Measurements from ENCODE around the gene SCAMP5.
A peak's percentile ranks its signal among the peaks of the same experiment; 100 is the strongest.

The SCAMP5 gene

DNA sequence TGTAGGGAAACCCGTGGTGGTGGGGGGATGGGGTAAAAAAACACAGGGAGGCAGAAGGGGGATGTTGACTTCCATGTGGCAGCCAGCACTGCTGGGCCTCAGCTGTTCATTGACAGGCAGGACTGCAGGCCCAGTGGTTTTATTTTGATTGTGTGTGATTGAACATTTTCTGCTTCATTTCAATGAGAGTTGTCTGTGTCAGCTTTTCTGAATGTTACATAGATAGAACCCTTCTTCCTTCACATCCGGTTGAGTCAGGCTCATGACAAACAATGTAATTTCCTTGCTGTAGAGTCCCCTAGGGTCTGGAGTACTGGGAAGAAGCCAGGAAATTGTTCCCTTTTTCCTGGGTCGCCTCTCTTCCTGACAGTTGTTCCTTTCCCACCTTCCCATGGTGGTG is 30.6 kb upstream of the SCAMP5 start:
- DNase-seq: peak; percentile 25
- in situ Hi-C loops (cut with HindIII; ENCODE audit: low pct_ligation_motif_present, low pct_unique_long_range_greater_than_20kb, low sequenced_read_pairs): no loop called here

DNA sequence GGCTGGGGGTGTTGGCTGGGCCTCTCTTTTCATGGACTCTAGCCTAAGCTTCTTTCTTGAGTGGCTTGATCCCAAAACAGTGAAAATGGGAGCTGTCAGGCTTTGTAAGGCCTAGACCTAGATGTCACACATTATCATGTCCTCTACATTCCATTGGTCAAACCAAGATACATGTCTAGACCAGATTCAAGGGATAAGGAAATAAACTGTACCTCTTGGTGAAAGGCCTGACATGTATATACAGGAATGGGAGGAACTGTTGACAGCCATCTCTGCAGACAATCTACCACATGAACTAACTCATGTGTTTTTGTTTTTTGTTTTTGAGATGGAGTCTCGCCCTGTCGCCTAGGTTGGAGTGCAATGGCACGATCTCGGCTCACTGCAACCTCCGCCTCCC is 27.7 kb upstream of the SCAMP5 start:
- no peak for DNase-seq
- in situ Hi-C loops (cut with HindIII; ENCODE audit: low pct_ligation_motif_present, low pct_unique_long_range_greater_than_20kb, low sequenced_read_pairs): no loop called here

DNA sequence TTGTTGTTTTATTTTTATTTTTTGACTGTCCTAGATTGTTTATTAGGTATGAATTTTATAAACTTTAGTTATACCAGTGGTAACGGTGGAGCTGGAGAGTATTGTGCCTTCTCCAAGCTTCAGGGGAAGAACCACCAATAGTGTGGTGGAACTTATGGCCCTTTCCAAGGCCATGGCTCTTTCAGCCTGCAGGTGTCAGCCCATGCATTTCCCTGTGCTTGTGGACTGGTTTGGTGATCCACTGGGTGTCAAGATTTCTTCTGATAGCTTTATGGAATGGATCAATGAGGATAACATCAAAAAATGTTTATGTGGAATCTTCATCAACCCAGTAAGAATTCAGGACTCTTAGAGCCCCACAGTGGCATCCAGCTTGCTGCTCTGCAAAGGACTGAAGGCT is 19.2 kb upstream of the SCAMP5 start:
- no peak for DNase-seq
- in situ Hi-C loops (cut with HindIII; ENCODE audit: low pct_ligation_motif_present, low pct_unique_long_range_greater_than_20kb, low sequenced_read_pairs): no loop called here

DNA sequence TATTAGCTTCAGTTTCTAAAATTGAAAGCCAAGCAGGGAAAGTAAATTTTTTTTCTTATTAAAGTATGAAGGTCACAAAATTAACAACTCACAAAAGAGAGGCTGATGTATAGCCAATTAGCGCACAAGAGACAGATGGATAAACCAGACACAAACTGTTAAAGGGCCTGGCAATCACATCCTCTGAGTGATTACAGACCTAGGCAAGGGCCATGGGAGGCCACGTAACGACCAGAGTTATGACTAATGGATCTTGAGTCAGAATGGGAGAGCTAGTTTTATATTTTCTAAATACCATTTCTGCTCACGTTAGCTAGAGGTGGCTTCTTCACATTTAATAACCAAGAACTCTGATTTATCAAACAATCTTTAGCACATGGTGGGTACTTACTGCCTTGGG is 17.8 kb upstream of the SCAMP5 start:
- no peak for DNase-seq
- in situ Hi-C loops (cut with HindIII; ENCODE audit: low pct_ligation_motif_present, low pct_unique_long_range_greater_than_20kb, low sequenced_read_pairs): no loop called here

DNA sequence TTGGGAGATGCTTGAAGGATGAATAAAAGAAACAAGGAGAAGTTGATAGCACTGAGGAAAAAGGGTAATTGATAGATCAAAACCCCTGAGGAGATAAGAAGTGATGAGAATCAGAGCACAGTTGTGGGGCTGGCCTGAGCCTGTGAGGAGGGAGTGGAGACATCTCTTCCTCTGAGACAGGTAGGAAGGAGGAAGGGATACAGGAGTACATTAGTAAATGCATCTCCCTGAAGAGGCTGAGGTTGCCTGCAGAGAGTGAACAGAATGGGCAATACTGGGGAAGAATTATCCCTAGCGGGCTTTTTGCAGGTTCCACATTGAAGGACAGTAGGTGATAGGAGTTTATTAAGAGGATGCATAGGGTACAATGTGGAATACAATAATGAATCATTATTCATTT is 17.3 kb upstream of the SCAMP5 start:
- no peak for DNase-seq
- in situ Hi-C loops (cut with HindIII; ENCODE audit: low pct_ligation_motif_present, low pct_unique_long_range_greater_than_20kb, low sequenced_read_pairs): no loop called here

DNA sequence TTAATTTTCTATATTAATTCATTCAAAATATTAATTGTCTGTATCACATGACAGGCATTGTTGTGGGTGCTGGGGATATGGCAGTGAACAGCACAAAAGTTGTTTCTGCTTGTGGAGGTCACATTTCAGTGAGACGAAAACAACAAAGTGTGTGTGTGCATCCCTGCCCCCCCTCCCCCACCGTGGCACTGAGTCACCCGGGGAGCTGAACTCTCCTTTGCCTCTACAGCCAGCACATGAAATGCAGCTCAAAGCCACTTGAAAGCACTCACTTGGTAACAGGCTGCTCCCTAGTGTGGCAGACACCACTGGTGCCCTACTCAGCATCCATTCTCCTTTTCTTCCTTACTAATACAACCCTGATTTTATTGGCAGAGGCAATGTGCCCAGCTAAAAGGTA is 16.9 kb upstream of the SCAMP5 start:
- peak; percentile 56 for DNase-seq

DNA sequence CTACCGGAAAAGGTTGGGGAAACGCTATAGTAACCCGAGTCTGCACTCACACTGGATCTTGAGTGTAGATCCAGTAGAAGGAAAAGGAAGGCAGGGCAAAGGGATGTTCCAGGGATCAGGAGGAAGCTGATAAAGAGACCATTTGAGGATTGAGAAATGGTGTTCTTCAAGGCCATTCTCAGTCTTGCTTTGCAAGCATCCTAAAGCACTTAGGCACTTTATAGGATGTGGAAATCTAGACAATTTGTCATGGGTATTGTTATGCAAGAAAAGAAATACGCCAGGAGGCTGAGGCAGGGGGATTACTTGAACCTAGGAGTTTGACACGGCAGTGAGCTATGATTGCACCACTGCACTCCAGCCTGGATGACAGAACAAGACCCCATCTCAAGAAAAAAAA is 13.2 kb upstream of the SCAMP5 start:
- in situ Hi-C loops (cut with HindIII; ENCODE audit: low pct_ligation_motif_present, low pct_unique_long_range_greater_than_20kb, low sequenced_read_pairs): no loop called here
- no peak for DNase-seq

More for the DNA sequence above, 16.9 kb upstream of the SCAMP5 start:
- in situ Hi-C loops (cut with HindIII; ENCODE audit: low pct_ligation_motif_present, low pct_unique_long_range_greater_than_20kb, low sequenced_read_pairs): no loop called here

DNA sequence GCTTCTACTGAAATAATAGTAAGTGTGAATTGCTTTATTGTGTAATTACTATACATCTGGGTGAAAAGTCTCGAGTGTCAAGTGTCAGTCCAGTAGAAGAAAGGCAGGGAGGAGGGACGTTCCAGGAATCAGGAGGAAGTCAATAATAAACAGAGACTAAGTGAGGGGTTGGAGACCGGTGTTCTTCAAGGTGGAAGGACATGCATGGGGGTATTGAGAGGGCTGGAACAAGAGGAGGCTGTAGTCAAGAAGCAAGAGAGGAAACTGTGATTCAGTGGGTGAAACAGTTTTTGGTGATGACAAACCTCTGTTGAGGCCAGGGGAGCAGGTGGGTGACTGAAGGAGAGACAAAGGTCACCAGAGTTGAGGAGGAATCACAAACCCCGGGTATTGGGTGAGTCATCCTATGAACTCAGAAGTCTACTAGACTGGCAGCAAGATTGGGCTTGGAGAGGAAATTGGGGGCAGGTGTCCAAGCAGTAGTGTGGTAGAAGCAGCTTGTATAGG is 11.6 kb upstream of the SCAMP5 start:
- in situ Hi-C loops (cut with HindIII; ENCODE audit: low pct_ligation_motif_present, low pct_unique_long_range_greater_than_20kb, low sequenced_read_pairs): no loop called here

DNA sequence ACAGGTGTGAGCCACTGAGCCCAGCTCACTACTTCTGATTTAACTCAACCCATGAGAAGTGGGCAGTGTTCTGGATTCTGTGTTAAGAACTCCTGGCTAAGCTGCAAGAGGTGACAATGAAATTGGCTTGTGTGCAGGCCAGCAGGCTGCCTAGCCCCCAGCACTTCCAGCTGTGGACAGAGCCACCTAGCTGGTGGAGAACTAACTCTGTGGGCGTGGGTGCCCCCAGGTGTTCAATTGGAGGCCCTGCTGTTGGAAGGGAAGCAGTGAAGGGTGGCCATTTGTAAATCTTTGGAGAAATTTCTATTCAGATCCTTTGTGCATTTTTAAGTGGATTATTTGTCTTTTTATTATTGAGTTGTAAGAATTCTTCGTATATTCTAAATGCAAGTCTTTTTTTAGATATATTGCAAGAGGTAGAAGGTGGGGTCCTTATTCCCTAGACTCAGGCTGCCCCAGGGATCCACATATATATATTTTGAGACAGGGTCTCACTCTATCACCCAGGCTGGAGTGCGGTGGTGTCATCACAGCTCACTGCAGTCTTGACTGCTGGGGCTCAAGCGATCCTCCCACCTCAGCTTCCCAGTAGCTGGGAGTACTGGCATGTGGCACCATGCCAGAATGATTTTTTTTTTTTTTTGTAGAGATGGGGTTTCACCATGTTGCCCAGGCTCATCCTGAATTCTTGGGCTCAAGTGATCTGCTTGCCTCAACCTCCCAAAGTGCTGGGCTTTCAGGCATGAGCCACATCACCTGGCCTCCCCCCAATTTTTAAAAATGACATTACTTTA is 7.2 kb upstream of the SCAMP5 start:
- in situ Hi-C loops (cut with HindIII; ENCODE audit: low pct_ligation_motif_present, low pct_unique_long_range_greater_than_20kb, low sequenced_read_pairs): no loop called here
- DNase-seq: peak; percentile 66

More for the DNA sequence above, 11.6 kb upstream of the SCAMP5 start:
- DNase-seq: peak; percentile 55

DNA sequence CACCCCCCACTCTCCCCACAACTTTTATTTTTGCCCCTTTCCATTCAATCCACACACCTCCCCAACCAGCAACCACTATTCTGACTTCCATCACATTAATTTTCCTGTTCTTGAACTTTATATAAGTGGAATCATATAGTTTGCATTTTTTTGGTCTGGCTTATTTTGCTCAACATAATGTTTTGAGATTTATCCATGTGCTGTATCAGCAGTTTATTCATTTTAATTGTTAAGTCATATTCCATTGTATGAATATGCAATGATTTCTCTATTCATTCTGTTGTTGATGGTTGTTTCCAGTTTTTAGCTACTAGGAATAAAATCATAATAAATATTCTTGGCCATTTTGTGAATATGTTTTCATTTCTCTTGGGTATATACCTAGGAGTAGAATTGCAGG is 5.8 kb upstream of the SCAMP5 start:
- in situ Hi-C loops (cut with HindIII; ENCODE audit: low pct_ligation_motif_present, low pct_unique_long_range_greater_than_20kb, low sequenced_read_pairs): no loop called here
- DNase-seq: no peak

DNA sequence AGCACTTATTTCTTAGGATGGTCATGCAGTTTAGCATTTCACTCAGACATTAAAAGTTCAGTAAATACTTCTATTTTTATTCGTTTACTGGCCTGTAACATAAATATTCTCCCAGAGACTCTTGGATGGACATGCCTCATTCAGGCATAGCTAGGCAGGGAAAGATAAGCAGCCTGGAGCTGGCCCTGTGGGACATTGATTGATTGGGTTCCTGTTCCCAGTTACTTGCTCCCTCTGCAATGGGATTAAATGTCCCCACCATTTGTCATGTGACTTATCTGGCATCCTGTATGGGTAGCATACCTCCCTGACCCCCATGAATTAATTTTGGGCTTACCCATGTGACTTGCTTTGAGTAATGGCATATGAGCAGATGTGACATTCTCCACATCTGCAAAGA is 2.7 kb upstream of the SCAMP5 start:
- in situ Hi-C loops (cut with HindIII; ENCODE audit: low pct_ligation_motif_present, low pct_unique_long_range_greater_than_20kb, low sequenced_read_pairs): no loop called here
- DNase-seq: no peak

DNA sequence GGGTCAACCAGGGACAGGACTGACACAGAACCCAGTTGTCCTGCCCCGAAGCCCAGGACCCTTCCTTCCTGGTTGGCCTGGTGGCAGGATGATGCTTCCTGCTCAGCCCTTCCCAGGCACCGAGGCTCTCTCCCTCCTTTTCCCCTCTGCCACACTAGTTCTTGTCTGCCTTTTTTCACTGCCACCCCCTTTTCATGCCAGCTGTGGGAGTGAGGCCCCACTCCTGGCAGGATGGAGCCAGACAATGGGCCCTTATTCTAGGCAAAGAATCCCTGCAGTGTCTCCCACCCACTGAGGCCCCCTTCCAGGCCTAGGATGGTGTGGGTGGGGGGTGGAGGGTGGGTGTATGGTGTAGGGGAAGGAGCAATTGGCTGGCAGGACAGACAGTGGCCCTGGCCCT is 1.1 kb upstream of the SCAMP5 start:
- DNase-seq: no peak
- in situ Hi-C loops (cut with HindIII; ENCODE audit: low pct_ligation_motif_present, low pct_unique_long_range_greater_than_20kb, low sequenced_read_pairs): no loop called here

DNA sequence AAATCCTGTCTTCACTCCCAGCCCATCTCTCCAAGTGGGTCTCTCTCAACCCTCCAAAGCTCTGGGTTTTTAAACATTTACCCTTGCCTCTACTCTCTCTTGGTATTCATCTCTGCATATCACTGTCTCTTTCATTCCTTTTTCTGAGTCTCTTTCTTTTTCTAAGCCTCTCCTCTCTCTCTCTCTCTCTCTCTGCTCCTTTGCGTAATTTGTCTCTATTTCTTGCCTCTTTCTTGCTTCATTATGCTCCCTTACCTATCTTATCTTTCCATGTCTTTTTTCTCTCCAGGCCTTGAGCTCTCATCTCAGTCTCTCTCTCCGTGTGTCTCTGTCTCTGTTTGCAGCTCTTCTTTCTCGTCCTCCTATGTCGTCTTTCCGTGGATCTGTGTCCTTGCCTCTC is 678 bp upstream of the SCAMP5 start:
- in situ Hi-C loops (cut with HindIII; ENCODE audit: low pct_ligation_motif_present, low pct_unique_long_range_greater_than_20kb, low sequenced_read_pairs): no loop called here
- no peak for DNase-seq

DNA sequence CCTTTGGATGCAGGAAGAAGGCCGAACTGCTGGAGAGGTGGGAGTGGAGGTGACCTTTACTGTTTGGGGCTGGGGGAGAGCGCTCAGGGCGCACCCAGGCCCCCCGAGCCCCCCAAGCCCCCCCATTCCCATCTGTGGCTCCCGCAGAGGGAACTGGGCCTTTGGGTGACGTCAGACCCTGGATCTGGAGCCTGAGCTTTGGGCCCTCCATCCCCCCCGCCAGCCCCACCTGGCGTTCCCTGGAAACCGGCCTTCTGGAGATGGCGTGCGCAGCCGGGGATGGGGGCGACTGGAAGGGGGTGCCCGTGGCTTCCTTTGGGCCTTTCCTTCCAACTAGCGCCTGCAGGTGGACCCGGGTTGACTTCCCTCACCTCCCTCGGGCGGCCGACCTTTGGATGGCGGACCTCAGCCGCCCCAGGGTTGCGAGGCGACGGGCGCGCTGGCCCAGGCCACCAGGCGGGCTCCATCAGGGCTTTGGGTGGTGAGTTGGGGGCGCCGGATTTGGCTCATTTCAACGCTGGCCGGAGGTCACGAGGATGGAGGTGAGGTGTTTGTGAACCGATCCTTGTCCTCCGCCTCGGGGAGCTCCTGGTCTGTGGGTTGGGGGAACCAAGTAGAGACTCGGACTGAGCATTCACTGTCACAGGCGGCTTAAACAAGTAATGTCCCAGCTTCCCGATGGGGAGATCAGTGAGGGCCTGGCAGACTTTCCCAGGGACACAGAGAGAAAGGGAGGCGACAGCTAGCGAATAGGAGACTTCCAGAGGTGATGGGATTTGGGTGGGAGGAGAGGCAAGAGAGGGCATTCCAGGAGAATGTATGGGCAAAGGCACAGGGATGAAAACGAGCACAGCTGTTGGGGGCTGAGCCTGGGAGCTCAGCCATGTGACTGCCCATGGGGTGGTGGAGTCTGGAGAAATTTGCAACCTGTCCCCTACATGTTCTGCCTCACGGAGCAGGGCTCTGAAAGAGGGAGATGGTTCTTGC is 709 bp downstream of the SCAMP5 start:
- in situ Hi-C loops (cut with HindIII; ENCODE audit: low pct_ligation_motif_present, low pct_unique_long_range_greater_than_20kb, low sequenced_read_pairs): no loop called here
- no peak for DNase-seq

DNA sequence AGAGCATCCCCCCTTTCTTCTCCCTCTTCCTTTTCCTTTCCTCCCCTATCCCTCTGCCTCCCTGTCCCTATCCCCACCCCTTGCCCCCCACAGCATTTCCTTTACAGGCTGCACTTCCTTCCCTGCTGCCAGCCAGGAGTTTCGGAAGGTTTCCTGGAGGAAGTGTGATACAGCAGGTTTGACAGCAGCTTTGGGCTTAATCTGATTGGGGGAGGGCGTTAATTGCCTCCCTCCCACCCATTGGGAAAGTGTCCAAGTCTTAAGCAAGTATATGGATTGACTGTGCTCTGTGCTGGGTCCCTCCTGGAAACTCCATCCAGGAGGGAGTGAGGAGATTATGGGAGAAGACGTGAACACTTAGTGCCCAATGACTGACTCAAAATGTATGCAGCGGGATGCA is 1.8 kb downstream of the SCAMP5 start:
- no peak for DNase-seq
- in situ Hi-C loops (cut with HindIII; ENCODE audit: low pct_ligation_motif_present, low pct_unique_long_range_greater_than_20kb, low sequenced_read_pairs): no loop called here

DNA sequence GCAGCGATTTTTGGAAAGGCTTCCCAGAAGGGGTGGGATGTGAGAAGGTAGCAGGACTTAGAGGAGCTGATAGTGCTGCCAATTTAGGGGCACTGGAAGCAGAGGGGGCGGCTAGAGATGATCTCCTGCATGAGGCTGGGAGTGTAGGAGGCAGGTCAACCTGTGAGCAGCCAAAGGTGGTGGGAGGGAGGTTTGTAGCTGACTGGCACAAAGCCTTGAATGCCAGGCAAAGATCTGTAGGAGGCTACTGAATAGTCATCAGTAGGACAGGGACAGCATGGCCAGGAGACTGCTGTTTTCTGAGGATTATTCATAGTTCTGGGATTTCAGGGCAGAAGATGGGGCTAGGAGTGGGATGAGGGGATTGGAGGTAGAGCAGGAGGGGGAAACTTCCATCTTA is 2.2 kb downstream of the SCAMP5 start:
- no peak for DNase-seq
- in situ Hi-C loops (cut with HindIII; ENCODE audit: low pct_ligation_motif_present, low pct_unique_long_range_greater_than_20kb, low sequenced_read_pairs): no loop called here

DNA sequence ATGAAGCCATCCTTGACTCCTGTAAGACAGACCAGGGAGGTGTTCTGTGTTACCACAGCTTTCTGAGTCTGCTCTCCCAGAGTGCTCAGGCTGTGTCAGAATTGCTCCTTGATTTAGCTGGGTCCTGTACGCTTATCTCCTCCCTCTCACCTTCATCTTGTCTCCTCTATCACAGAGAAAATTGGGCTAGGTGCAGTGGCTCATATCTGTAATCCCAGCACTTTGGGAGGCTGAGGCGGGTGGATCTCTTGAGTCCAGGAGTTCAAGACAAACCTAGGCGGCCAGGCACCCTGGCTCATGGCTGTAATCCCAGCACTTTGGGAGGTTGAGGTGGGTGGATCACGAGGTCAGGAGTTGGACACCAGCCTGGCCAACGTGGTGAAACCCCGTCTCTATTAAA is 5.9 kb downstream of the SCAMP5 start:
- in situ Hi-C loops (cut with HindIII; ENCODE audit: low pct_ligation_motif_present, low pct_unique_long_range_greater_than_20kb, low sequenced_read_pairs): no loop called here
- no peak for DNase-seq

DNA sequence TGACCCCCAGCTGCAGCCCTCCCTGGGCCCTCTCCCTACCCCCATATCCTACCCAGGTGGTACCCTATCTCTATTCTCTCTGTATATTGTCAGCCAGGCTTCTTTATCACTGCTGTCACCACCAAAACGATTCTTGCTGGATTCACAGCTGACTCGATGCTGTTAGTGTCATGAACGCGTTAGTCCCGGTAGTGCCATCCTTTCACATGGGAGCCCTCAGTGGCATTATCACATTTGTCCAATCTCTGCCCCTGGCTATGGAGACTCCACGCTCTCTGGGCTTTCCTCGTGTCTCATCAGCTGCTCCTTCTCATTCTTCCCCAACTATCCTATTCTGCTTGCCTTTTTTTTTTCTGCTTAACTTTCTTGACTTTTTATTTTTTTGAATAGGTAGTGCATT is 7.0 kb downstream of the SCAMP5 start:
- DNase-seq: no peak
- in situ Hi-C loops (cut with HindIII; ENCODE audit: low pct_ligation_motif_present, low pct_unique_long_range_greater_than_20kb, low sequenced_read_pairs): no loop called here

DNA sequence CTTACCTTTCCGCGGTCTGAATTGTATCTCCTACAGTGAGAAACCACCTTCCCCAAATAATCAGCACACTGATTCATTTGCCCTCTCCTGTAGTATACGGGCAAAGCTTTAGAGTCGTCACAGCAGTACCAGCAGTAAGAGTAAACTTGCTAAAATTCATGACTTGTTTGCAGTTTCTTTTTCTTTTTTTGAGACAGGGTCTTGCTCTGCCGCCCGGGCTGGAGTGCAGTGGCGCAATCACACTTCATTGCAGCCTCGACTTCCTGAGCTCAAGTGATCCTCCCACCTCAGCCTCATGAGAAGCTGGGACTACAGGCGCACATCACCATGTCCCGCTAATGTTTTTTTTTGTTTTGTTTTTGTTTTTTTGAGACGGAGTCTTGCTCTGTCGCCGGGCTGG is 11.9 kb downstream of the SCAMP5 start:
- DNase-seq: no peak
- in situ Hi-C loops (cut with HindIII; ENCODE audit: low pct_ligation_motif_present, low pct_unique_long_range_greater_than_20kb, low sequenced_read_pairs): no loop called here
